ENCODE results near the gene TMEM201.

- TF ChIP-seq POLR2A (IDR thresholded peaks at IDR 0.05; ENCODE audit: low read length) (no peak), GATA1 (IDR thresholded peaks at IDR 0.05; ENCODE audit: low read depth, low read length) (no peak)
These were observed 31.1 kb upstream of the TMEM201 start for GRCh38 chr1:9557624-9558023.
